Measurements from ENCODE around the gene PTPRB.

Gene PTPRB

DNA sequence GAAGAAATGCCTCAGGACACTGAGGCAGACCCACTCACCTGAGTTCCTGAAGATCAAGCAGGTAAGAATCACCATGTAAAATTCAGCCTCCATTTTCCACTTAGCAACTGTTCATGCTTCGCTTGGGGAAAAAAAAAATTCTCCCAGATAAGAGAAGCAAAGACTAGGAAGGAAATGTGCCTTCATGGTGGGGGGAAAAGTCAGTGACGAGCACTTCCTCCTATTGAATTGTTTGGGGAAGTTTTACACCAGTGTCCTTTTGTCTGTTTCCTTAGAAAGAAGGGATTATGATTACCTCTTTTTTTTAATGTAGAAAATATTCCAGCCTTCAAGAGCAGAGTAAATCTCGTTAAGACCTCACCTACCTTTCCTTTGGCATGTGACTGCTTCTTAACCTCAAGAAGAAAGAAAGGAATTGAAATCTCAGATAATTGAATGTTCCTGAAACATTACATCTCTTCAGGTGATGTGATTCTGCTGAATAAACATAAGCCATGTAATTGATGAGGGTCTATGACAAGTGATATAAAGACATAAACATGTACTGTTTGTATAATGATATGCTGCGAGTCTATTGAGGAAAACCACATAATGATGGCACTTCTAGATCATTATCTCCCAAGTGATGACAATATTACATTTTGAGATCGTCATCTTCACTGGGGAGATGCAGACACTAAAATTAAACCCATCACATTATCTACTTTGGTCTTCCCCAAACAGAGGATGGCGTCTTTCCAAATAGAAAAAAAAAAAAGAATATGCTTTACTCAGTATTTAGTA lies at the start of gene PTPRB:
Gene PTPRB, minus strand, starts transcription at position 127 of the 783 bp plus-strand sequence. Its CDS starts 34 bp downstream, at position 93.
- TF ChIP-seq, protein P1, sequence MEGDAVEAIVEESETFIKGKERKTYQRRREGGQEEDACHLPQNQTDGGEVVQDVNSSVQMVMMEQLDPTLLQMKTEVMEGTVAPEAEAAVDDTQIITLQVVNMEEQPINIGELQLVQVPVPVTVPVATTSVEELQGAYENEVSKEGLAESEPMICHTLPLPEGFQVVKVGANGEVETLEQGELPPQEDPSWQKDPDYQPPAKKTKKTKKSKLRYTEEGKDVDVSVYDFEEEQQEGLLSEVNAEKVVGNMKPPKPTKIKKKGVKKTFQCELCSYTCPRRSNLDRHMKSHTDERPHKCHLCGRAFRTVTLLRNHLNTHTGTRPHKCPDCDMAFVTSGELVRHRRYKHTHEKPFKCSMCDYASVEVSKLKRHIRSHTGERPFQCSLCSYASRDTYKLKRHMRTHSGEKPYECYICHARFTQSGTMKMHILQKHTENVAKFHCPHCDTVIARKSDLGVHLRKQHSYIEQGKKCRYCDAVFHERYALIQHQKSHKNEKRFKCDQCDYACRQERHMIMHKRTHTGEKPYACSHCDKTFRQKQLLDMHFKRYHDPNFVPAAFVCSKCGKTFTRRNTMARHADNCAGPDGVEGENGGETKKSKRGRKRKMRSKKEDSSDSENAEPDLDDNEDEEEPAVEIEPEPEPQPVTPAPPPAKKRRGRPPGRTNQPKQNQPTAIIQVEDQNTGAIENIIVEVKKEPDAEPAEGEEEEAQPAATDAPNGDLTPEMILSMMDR (IDR thresholded peaks at IDR 0.05; ENCODE audit: insufficient read depth, low read depth, low read length, missing control alignments): no peak
- no peak for DNase-seq (ENCODE audit: low read depth)
- H3K4me3 ChIP-seq (ENCODE audit: low read depth, low read length): no peak within 1 kb of the TSS

DNA sequence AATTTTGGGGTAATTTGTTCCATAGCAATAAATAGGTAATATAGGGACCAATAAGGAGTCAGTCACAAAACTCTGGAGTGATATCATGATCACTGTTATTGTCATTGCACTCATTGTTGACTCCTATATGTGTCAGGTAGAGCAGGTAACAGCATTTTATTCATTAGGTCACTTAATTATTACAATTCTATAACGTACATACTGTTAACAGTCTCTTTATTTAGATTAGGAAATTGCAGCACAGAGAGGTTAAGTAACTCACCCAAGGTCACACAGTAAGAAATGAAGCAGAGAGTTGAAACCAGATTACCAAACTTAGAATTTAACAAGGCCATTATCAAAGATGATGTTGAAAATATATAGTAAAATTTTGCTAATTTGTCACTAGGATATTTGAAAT lies 49.7 kb upstream of the PTPRB start:
- H3K4me3 ChIP-seq (ENCODE audit: low read depth, low read length): no peak overlapping the region
- TF ChIP-seq, protein P1 (IDR thresholded peaks at IDR 0.05; ENCODE audit: insufficient read depth, low read depth, low read length, missing control alignments): no peak
- DNase-seq (ENCODE audit: low read depth): no peak

DNA sequence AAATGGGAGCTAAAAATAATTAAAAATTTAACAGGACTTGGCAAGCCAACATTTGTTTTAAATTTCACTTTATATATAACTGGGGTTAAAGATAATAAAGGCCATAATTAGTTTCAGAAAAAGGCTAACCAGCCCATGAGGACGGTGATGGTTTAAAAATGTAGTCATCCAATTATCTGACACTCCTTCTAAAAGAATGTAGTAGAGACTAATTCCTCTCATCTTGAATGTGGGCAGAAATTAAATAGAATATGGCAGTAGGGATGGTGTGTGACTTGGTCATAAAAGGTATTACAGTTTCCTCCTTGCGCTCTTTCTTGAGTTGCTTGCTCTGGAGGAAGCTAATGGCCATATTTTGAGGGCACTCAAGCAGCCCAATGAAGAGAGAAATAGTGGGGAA lies 49.1 kb upstream of the PTPRB start:
- DNase-seq (ENCODE audit: low read depth): no peak
- H3K4me3 ChIP-seq (ENCODE audit: low read depth, low read length): no peak overlapping the region
- TF ChIP-seq, protein P1 (IDR thresholded peaks at IDR 0.05; ENCODE audit: insufficient read depth, low read depth, low read length, missing control alignments): no peak

DNA sequence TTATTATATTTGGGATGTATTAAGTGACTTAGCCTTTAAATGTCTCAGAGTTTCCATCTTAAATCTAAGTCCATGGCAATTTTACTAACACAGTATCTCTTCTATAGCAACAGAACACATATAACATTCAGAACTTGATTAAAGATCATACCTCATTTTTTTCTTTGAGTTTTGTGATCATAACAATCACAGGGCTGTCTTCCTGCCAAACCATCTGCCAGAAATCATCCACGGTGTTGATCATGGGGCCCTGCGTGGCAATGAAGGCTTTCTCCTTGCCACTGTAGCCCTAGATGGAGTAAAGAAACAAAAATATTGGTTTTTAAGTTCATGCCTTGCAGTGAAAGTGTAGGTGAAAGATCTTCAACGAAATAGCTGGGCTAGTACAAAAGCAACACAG lies 46.7 kb upstream of the PTPRB start:
- DNase-seq (ENCODE audit: low read depth): no peak
- no peak overlapping the region for H3K4me3 ChIP-seq (ENCODE audit: low read depth, low read length)
- TF ChIP-seq, protein P1 (IDR thresholded peaks at IDR 0.05; ENCODE audit: insufficient read depth, low read depth, low read length, missing control alignments): no peak

- H3K4me3 ChIP-seq (ENCODE audit: low read depth, low read length): no peak overlapping the region
- DNase-seq (ENCODE audit: low read depth): no peak
- TF ChIP-seq, protein P1 (IDR thresholded peaks at IDR 0.05; ENCODE audit: insufficient read depth, low read depth, low read length, missing control alignments): no peak
These were observed 34.5 kb upstream of the PTPRB start for GRCh38 chr12:70671698-70672097.

DNA sequence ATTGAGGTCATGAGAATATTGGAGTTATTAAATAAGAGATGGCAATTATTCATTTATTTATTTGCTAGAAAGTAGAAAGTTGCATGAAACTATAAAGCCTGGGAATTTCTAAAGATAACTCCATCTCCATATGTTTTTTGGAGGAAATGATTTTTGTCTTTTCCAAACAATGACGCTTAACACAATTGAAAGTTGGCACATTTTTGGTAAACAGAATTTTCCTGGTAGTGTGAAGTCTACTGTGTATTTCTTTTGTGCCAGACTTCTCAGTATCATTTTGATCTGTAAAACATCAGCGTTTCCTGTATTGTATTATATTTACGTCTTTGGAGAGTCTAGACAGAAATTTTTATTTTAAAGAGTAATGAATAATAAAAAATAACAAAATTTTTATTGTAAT lies 33.7 kb upstream of the PTPRB start:
- no peak for DNase-seq (ENCODE audit: low read depth)
- no peak overlapping the region for H3K4me3 ChIP-seq (ENCODE audit: low read depth, low read length)
- TF ChIP-seq, protein P1 (IDR thresholded peaks at IDR 0.05; ENCODE audit: insufficient read depth, low read depth, low read length, missing control alignments): no peak

GRCh38 chr12:70667253-70667652 lies 30.0 kb upstream of the PTPRB start:
- no peak overlapping the region for H3K4me3 ChIP-seq (ENCODE audit: low read depth, low read length)
- TF ChIP-seq, protein P1 (IDR thresholded peaks at IDR 0.05; ENCODE audit: insufficient read depth, low read depth, low read length, missing control alignments): no peak
- DNase-seq (ENCODE audit: low read depth): no peak
